GM12878 (cell line): ENCODE data around the gene RAF1. TPM values are rescaled to one million over a fixed set of nuclear protein-coding genes. Genes with fewer than 3 reads are reported as not detected.

ENCODE experiments used
- ATAC-seq: fragments of 200-7000 bp; cut with Tn5 transposase; 3 replicates; pipeline ENCODE4 v1.9.1; 2020; ENCODE audit warnings: mild to moderate bottlenecking, moderate library complexity
- BruUV-seq: library from RNA; stranded (reverse); fragments of 400-500 nt; replicated peaks from 2 replicates; lab custom pipeline; 2021; lab: Mats Ljungman, UMichigan
- CTCF ChIA-PET: fragments of 300-600 bp; sonication (Branson Sonifier 250); formaldehyde crosslinking; extraction: SDS; loops from one replicate; lab custom pipeline; 2021; ENCODE audit warnings: inconsistent platforms; lab: Yijun Ruan, JAX
- POLR2A ChIA-PET: fragments of 350-600 bp; formaldehyde crosslinking; extraction: SDS; loops from one replicate; lab custom pipeline; 2021; ENCODE audit warnings: inconsistent platforms; lab: Charles Lee
- RAD21 ChIA-PET: fragments of 300-600 bp; sonication (Branson Sonifier 250); formaldehyde crosslinking; loops from one replicate; lab custom pipeline; 2023; ENCODE audit warnings: antibody characterized with exemption; ENCODE audit not compliant: unreplicated experiment; lab: Charles Lee
- SMC1A ChIA-PET: fragments of 300-600 bp; sonication (Branson Sonifier 250); formaldehyde crosslinking; loops from one replicate; lab custom pipeline; 2023; ENCODE audit not compliant: unreplicated experiment, uncharacterized antibody; lab: Charles Lee
- DNase-seq: peaks from one replicate; pipeline ENCODE4 v3.0.0-alpha.2; 2011; ENCODE audit warnings: low read depth, low spot score
- FAIRE-seq: peaks from 3 replicates; lab custom pipeline; 2011; peaks lifted over from hg19 to GRCh38; lab: Jason Lieb, UNC
- H2AFZ ChIP-seq: 2 replicates; pipeline ENCODE4 v1.6.0; 2011; ENCODE audit warnings: low read depth, low read length, control low read depth; ENCODE audit not compliant: control insufficient read depth
- H3K27ac ChIP-seq: 2 replicates; pipeline ENCODE4 v1.5.1; 2011; ENCODE audit warnings: control low read depth; ENCODE audit not compliant: control insufficient read depth, insufficient read depth
- H3K27me3 ChIP-seq, 2 experiments: replicated peaks in 1 of 2; 2 replicates each; pipeline versions ENCODE4 v1.6.0 to v1.6.1; 2011; ENCODE audit warnings: low read length in 1 of 2; ENCODE audit not compliant: control insufficient read depth in 2 of 2, insufficient read depth in 2 of 2
- H3K36me3 ChIP-seq, 2 experiments: 2 replicates each; pipeline ENCODE4 v1.5.1; 2011; ENCODE audit warnings: low read length in 1 of 2; ENCODE audit not compliant: control insufficient read depth in 2 of 2, insufficient read depth in 2 of 2
- H3K4me1 ChIP-seq: 2 replicates; pipeline ENCODE4 v1.6.1; 2011; ENCODE audit warnings: mild to moderate bottlenecking, low read length, moderate library complexity, mixed read lengths; ENCODE audit not compliant: control insufficient read depth, insufficient read depth
- H3K4me2 ChIP-seq: 2 replicates; pipeline ENCODE4 v1.6.0; 2011; ENCODE audit warnings: control low read depth; ENCODE audit not compliant: control insufficient read depth, insufficient read depth
- H3K4me3 ChIP-seq: fragments of 200-600 bp; sonication (generic); 2 replicates; pipeline ENCODE4 v1.5.1; 2016
- H3K79me2 ChIP-seq: 2 replicates; pipeline ENCODE4 v1.6.0; 2011; ENCODE audit warnings: low read length; ENCODE audit not compliant: control insufficient read depth, insufficient read depth
- H3K9ac ChIP-seq: 2 replicates; pipeline ENCODE4 v1.8.0; 2011; ENCODE audit warnings: low read length, control low read depth, mixed read lengths; ENCODE audit not compliant: control insufficient read depth, insufficient read depth
- H3K9me3 ChIP-seq: replicated peaks from 3 replicates; pipeline ENCODE4 v1.5.1; 2011; ENCODE audit warnings: mild to moderate bottlenecking, low read length; ENCODE audit not compliant: control insufficient read depth, insufficient read depth
- H4K20me1 ChIP-seq: 2 replicates; pipeline ENCODE4 v1.6.0; 2011; ENCODE audit not compliant: control insufficient read depth, insufficient read depth
- ASH2L ChIP-seq: fragments of 300-600, 200-600 bp; sonication (generic); IDR thresholded peaks from 2 replicates; pipeline ENCODE4 v1.6.1; 2017; ENCODE audit warnings: low read depth, mild to moderate bottlenecking, borderline replicate concordance
- BHLHE40 ChIP-seq, 2 experiments: fragments of 450-650 bp in 1 of 2; IDR thresholded peaks; 2 replicates each; pipeline ENCODE4 v1.6.1; 2011 to 2017; ENCODE audit warnings: low read depth in 2 of 2, borderline replicate concordance in 1 of 2, improper control_type of control experiment in 1 of 2, low read length in 1 of 2, mild to moderate bottlenecking in 1 of 2
- KDM1A ChIP-seq: fragments of 200-600 bp; sonication (generic); IDR thresholded peaks from 2 replicates; pipeline ENCODE4 v1.6.1; 2016; ENCODE audit warnings: borderline replicate concordance
- LARP7 ChIP-seq: fragments of 450-650 bp; IDR thresholded peaks from 2 replicates; pipeline ENCODE4 v1.6.1; 2017; ENCODE audit warnings: mild to moderate bottlenecking
- MTA2 ChIP-seq: fragments of 450-650 bp; IDR thresholded peaks from 2 replicates; pipeline ENCODE4 v1.6.1; 2016; ENCODE audit warnings: low read depth, mild to moderate bottlenecking, moderate library complexity
- MYC ChIP-seq: IDR thresholded peaks from 2 replicates; pipeline ENCODE4 v1.6.1; 2011; ENCODE audit warnings: mild to moderate bottlenecking, low read length, moderate library complexity, inconsistent platforms; ENCODE audit not compliant: insufficient read depth, insufficient replicate concordance, insufficient read length, severe bottlenecking
- RBBP5 ChIP-seq: fragments of 200-600 bp; sonication (generic); conservative IDR thresholded peaks from 2 replicates; pipeline ENCODE4 v1.6.1; 2016
- SIX5 ChIP-seq: IDR thresholded peaks from 2 replicates; pipeline ENCODE4 v1.6.1; 2011; ENCODE audit warnings: mild to moderate bottlenecking, low read depth, low read length, moderate library complexity; ENCODE audit not compliant: severe bottlenecking
- SMAD1 ChIP-seq: fragments of 450-650 bp; IDR thresholded peaks from 2 replicates; pipeline ENCODE4 v1.6.1; 2018; ENCODE audit warnings: mild to moderate bottlenecking, low read depth; ENCODE audit not compliant: partially characterized antibody
- SMAD5 ChIP-seq: IDR thresholded peaks from 2 replicates; pipeline ENCODE4 v1.6.1; 2016; ENCODE audit warnings: antibody characterized with exemption, low read depth
- YBX1 ChIP-seq: fragments of 450-650 bp; IDR thresholded peaks from 2 replicates; pipeline ENCODE4 v1.6.1; 2016; ENCODE audit warnings: antibody characterized with exemption
- WGBS: methylation state at CpG from one replicate; pipeline ENCODE4 v1.1.6; 2016; ENCODE audit warnings: low lambda C conversion rate; ENCODE audit not compliant: insufficient replicate concordance, insufficient coverage; ENCODE audit errors: missing lambda C conversion rate; 5-methylcytosine and 5-hydroxymethylcytosine counted together
- in situ Hi-C: fragments of 300-500 bp; cut with MboI; formaldehyde crosslinking; loops from 9 replicates; pipeline ENCODE4 v1.14.3; 2018; ENCODE audit warnings: mixed read lengths
- intact Hi-C: fragments of 100-400 bp; cut with micrococcal nuclease; formaldehyde crosslinking; loops from one replicate; pipeline ENCODE4 v1.14.2; 2022; ENCODE audit not compliant: unreplicated experiment
- polyA plus RNA-seq, 11 experiments: library from polyadenylated mRNA; depleted of rRNA in 4 of 11; unstranded in 6 of 11; stranded (reverse) in 5 of 11; fragments of >200 nt; fragmentation: Nextera tagmentation in 4 of 11; fragmentation: Illumina TruSeq in 1 of 11; extraction: Ambion mirVana in 4 of 11; extraction: Trizol in 1 of 11; gene quantifications; 1 replicate in 1 of 11; 2 replicates in 10 of 11; pipeline versions ENCODE4 v1.2.1 to v1.2.3, GENCODE V29; 2011 to 2016; ENCODE audit warnings: inconsistent platforms in 2 of 11, missing spikeins in 2 of 11, low read depth in 1 of 11
- total RNA-seq, 4 experiments: library from RNA; depleted of rRNA in 3 of 4; stranded (reverse); fragments of >200 nt in 3 of 4; fragmentation: Illumina TruSeq in 1 of 4; extraction: Trizol in 1 of 4; gene quantifications; 2 replicates each; pipeline versions ENCODE4 v1.2.1 to v1.2.3, GENCODE V29; 2013 to 2021
- TF ChIP-seq, protein P1 (sequence below): fragments of 150-350 bp; IDR thresholded peaks from 2 replicates; pipeline ENCODE4 v1.6.1; 2014; ENCODE audit warnings: mild to moderate bottlenecking, low read depth, low read length

Gene RAF1
- total and polyA plus RNA-seq, 10 of the 15 experiments (the other 5 are each of a cell fraction or from before 2014, with no cell fraction given) = 20.4 to 151 (median 77.8) TPM

DNA sequence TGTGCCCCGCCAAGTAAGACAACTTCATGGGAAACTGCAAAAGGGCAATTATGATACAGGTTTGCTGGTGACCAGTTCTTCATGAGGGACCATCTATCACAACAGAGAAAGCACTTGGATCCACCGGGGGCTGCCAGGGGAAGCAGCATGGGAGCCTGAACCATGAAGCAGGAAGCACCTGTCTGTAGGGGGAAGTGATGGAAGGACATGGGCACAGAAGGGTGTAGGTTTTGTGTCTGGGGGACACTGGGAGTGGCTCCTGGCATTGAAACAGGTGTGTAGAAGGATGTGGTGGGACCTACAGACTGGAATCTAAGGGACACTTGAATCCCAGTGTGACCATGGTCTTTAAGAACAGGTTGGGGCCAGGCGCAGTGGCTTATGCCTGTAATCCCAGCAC, 84.5 kb downstream of the RAF1 start:
- ATAC-seq (no peak), FAIRE-seq (no peak), DNase-seq (no peak)
- H3K4me2 ChIP-seq = no peak overlapping the region
- H3K9ac ChIP-seq = no peak overlapping the region
- no peaks in the 10 kb centered on the region for H4K20me1 ChIP-seq
- no peaks in the 10 kb centered on the region for H3K27me3 ChIP-seq
- ChIA-PET POLR2A (no interaction called here), CTCF (interaction anchor here (0.7 to 1.2 kb wide), 4 partner anchors 8 to 175 kb away, joined by 3 read pairs; no protein-coding TSS in a partner anchor), RAD21 (no interaction called here), SMC1A (interaction anchor here (0.6 kb wide), 1 partner anchor 251 kb away, joined by 3 read pairs; no protein-coding TSS in a partner anchor)
- no peaks in the 10 kb centered on the region for H3K79me2 ChIP-seq
- H3K36me3 ChIP-seq = peaks cover 26 to 69% of the 10 kb centered on the region in 2 experiments
- no peaks in the 10 kb centered on the region; the same call in 2 of the 3 replicates for H3K9me3 ChIP-seq
- TF ChIP-seq BHLHE40 (IDR thresholded peaks at IDR 0.05; ENCODE audit: borderline replicate concordance in 1 of 2, low read depth in 2 of 2, low read length in 1 of 2) (no peak), YBX1 (no peak), SIX5 (no peak), SMAD5 (no peak), KDM1A (no peak), SMAD1 (no peak), LARP7 (no peak), ASH2L (no peak), RBBP5 (no peak), MTA2 (no peak), MYC (no peak)
- TF ChIP-seq, protein P1, sequence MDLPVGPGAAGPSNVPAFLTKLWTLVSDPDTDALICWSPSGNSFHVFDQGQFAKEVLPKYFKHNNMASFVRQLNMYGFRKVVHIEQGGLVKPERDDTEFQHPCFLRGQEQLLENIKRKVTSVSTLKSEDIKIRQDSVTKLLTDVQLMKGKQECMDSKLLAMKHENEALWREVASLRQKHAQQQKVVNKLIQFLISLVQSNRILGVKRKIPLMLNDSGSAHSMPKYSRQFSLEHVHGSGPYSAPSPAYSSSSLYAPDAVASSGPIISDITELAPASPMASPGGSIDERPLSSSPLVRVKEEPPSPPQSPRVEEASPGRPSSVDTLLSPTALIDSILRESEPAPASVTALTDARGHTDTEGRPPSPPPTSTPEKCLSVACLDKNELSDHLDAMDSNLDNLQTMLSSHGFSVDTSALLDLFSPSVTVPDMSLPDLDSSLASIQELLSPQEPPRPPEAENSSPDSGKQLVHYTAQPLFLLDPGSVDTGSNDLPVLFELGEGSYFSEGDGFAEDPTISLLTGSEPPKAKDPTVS = no peak
- 84% methylated on average over 3 of the region's 3 CpGs for WGBS
- H3K4me1 ChIP-seq = no peaks in the 10 kb centered on the region
- no peak overlapping the region for H2AFZ ChIP-seq
- in situ Hi-C loops (no loop called here), intact Hi-C loops (no loop called here)
- no peak overlapping the region for H3K27ac ChIP-seq
- no TSS peak for BruUV-seq
- H3K4me3 ChIP-seq = no peak overlapping the region
